SK-N-SH (cell line): ENCODE results near the gene KCNJ16. TPM values are rescaled to one million over a fixed set of nuclear protein-coding genes. Genes with fewer than 3 reads are reported as not detected.
A peak's percentile ranks its signal among the peaks of the same experiment; 100 is the strongest.

Experiments
- CTCF ChIA-PET: fragments of 300-600, 350-600 bp; formaldehyde crosslinking; extraction: SDS; loops from one replicate; lab custom pipeline; 2021; lab: Yijun Ruan, JAX
- POLR2A ChIA-PET: fragments of 350-600 bp; sonication (Branson Sonifier 250); formaldehyde crosslinking; extraction: SDS; loops from one replicate; lab custom pipeline; 2020; ENCODE audit warnings: antibody characterized with exemption, inconsistent platforms; lab: Yijun Ruan, JAX
- DNase-seq: peaks from one replicate; pipeline ENCODE4 v3.0.0; 2012
- H2AFZ ChIP-seq: fragments of 200-600 bp; sonication (generic); 2 replicates; pipeline ENCODE4 v1.8.1; 2016; ENCODE audit warnings: antibody characterized with exemption, mild to moderate bottlenecking, low read depth
- H3F3A ChIP-seq: fragments of 200-600 bp; sonication (generic); replicated peaks from 2 replicates; pipeline ENCODE3; 2016; ENCODE audit warnings: antibody characterized with exemption, mild to moderate bottlenecking; ENCODE audit not compliant: insufficient read depth
- H3K27ac ChIP-seq, 2 experiments: fragments of 200-500 bp in 1 of 2; fragments of 200-600 bp in 1 of 2; sonication (Bioruptor generic) in 1 of 2; sonication (generic), shearing (Covaris generic) in 1 of 2; 2 replicates each; pipeline versions ENCODE4 v1.5.1 to v1.6.1; 2014 to 2016; ENCODE audit warnings: low read depth in 2 of 2, inconsistent platforms in 1 of 2, low read length in 1 of 2, mild to moderate bottlenecking in 1 of 2, mixed read lengths in 1 of 2
- H3K27me3 ChIP-seq: fragments of 200-600 bp; sonication (generic), shearing (Covaris generic); 2 replicates; pipeline ENCODE4 v1.6.1; 2016; ENCODE audit warnings: mixed run types; ENCODE audit not compliant: insufficient read depth
- H3K36me3 ChIP-seq, 2 experiments: fragments of 200-500 bp in 1 of 2; fragments of 200-600 bp in 1 of 2; sonication (Bioruptor generic) in 1 of 2; sonication (generic) in 1 of 2; replicated peaks in 1 of 2; 2 replicates each; pipeline versions ENCODE3 to v1.5.1; 2014 to 2016; ENCODE audit warnings: low read length in 1 of 2, mild to moderate bottlenecking in 1 of 2; ENCODE audit not compliant: insufficient read depth in 2 of 2, control insufficient read depth in 1 of 2
- H3K4me1 ChIP-seq, 2 experiments: fragments of 200-500 bp in 1 of 2; fragments of 200-600 bp in 1 of 2; sonication (Bioruptor generic) in 1 of 2; sonication (generic), shearing (Covaris generic) in 1 of 2; 2 replicates each; pipeline versions ENCODE4 v1.5.1 to v1.6.1; 2014 to 2016; ENCODE audit warnings: low read depth in 1 of 2, low read length in 1 of 2, mixed run types in 1 of 2; ENCODE audit not compliant: insufficient read depth in 2 of 2, control insufficient read depth in 1 of 2
- H3K4me2 ChIP-seq: fragments of 200-600 bp; sonication (generic), shearing (Covaris generic); 2 replicates; pipeline ENCODE4 v1.6.1; 2017; ENCODE audit warnings: mixed run types
- H3K4me3 ChIP-seq, 2 experiments: fragments of 200-500 bp in 1 of 2; fragments of 200-600 bp in 1 of 2; sonication (Bioruptor generic) in 1 of 2; sonication (generic), shearing (Covaris generic) in 1 of 2; 2 replicates each; pipeline versions ENCODE4 v1.5.1 to v1.8.1; 2014 to 2016; ENCODE audit warnings: low read depth in 2 of 2, inconsistent platforms in 1 of 2, low read length in 1 of 2, mild to moderate bottlenecking in 1 of 2, mixed read lengths in 1 of 2, moderate library complexity in 1 of 2
- H3K79me2 ChIP-seq: fragments of 200-600 bp; sonication (generic); 2 replicates; pipeline ENCODE4 v1.8.1; 2017; ENCODE audit warnings: mild to moderate bottlenecking; ENCODE audit not compliant: insufficient read depth
- H3K9ac ChIP-seq: fragments of 200-600 bp; sonication (generic); 2 replicates; pipeline ENCODE4 v1.6.1; 2017; ENCODE audit warnings: mixed run types
- H3K9me2 ChIP-seq: fragments of 200-600 bp; sonication (generic); 2 replicates; pipeline ENCODE4 v1.6.1; 2017; ENCODE audit warnings: mixed run types
- H3K9me3 ChIP-seq: fragments of 200-600 bp; sonication (generic); 2 replicates; pipeline ENCODE4 v1.6.1; 2017; ENCODE audit warnings: mixed run types, mild to moderate bottlenecking, moderate library complexity
- H4K20me1 ChIP-seq: fragments of 200-600 bp; sonication (generic); 2 replicates; pipeline ENCODE4 v1.6.1; 2017; ENCODE audit warnings: mild to moderate bottlenecking, mixed run types; ENCODE audit not compliant: insufficient read depth
- CHD2 ChIP-seq: fragments of 150-350 bp; IDR thresholded peaks from 2 replicates; pipeline ENCODE4 v1.6.1; 2018; ENCODE audit warnings: low read length; ENCODE audit not compliant: partially characterized antibody
- EP300 ChIP-seq, 2 experiments: IDR thresholded peaks; 2 replicates each; pipeline versions ENCODE4 v1.4.0 to v1.6.1; 2012; ENCODE audit warnings: borderline replicate concordance in 1 of 2, low read depth in 1 of 2, low read length in 1 of 2
- EZH2phosphoT487 ChIP-seq: fragments of 200-600 bp; sonication (generic); IDR thresholded peaks from 2 replicates; pipeline ENCODE4 v1.6.1; 2017; ENCODE audit warnings: low read depth, mixed run types, mild to moderate bottlenecking, antibody characterized with exemption, moderate library complexity, borderline replicate concordance
- FOXJ3 ChIP-seq: sonication (generic); formaldehyde crosslinking; IDR thresholded peaks from 2 replicates; pipeline ENCODE4 v1.5.1; 2020; ENCODE audit warnings: mild to moderate bottlenecking, missing genetic modification reagents
- FOXM1 ChIP-seq: IDR thresholded peaks from 2 replicates; pipeline ENCODE4 v1.4.0; 2012; ENCODE audit warnings: low read depth, mild to moderate bottlenecking
- GATA2 ChIP-seq: sonication (generic); formaldehyde crosslinking; IDR thresholded peaks from 2 replicates; pipeline ENCODE4 v1.5.0; 2020; ENCODE audit warnings: mild to moderate bottlenecking, missing genetic modification reagents
- IRF3 ChIP-seq: fragments of 150-350 bp; IDR thresholded peaks from 2 replicates; pipeline ENCODE4 v1.6.1; 2016; ENCODE audit warnings: mild to moderate bottlenecking, low read depth, low read length
- PBX3 ChIP-seq: IDR thresholded peaks from 2 replicates; pipeline ENCODE4; 2012
- RAD21 ChIP-seq: IDR thresholded peaks from 2 replicates; pipeline ENCODE4 v1.6.1; 2012; ENCODE audit warnings: mild to moderate bottlenecking, low read length
- RCOR1 ChIP-seq: fragments of 150-350 bp; IDR thresholded peaks from 2 replicates; pipeline ENCODE4 v1.6.1; 2017; ENCODE audit warnings: antibody characterized with exemption, low read length
- RFX5 ChIP-seq: IDR thresholded peaks from 2 replicates; pipeline ENCODE4 v1.6.1; 2012; ENCODE audit warnings: mild to moderate bottlenecking, improper control_type of control experiment, low read length
- RXRA ChIP-seq: IDR thresholded peaks from 2 replicates; pipeline ENCODE4 v1.4.0; 2012; ENCODE audit warnings: low read depth, mild to moderate bottlenecking, borderline replicate concordance
- SIN3A ChIP-seq: IDR thresholded peaks from 2 replicates; pipeline ENCODE4 v1.6.1; 2012; ENCODE audit warnings: low read depth, mild to moderate bottlenecking, low read length, moderate library complexity, borderline replicate concordance
- TEAD4 ChIP-seq: IDR thresholded peaks from 2 replicates; pipeline ENCODE4 v1.4.0; 2012; ENCODE audit warnings: mild to moderate bottlenecking, borderline replicate concordance; ENCODE audit not compliant: insufficient read depth
- YY1 ChIP-seq: IDR thresholded peaks from 2 replicates; pipeline ENCODE4 v1.4.0; 2012; ENCODE audit warnings: low read depth, mild to moderate bottlenecking
- ZBTB33 ChIP-seq: IDR thresholded peaks from 2 replicates; pipeline ENCODE4 v1.4.0; 2012; ENCODE audit warnings: low read depth, borderline replicate concordance
- WGBS: methylation state at CpG from one replicate; pipeline ENCODE4 v1.1.6; 2017; ENCODE audit warnings: low lambda C conversion rate; 5-methylcytosine and 5-hydroxymethylcytosine counted together
- polyA plus RNA-seq, 3 experiments: library from polyadenylated mRNA; depleted of rRNA; stranded (reverse); fragments of >200 nt; gene quantifications; 2 replicates each; pipeline ENCODE4 v1.2.3, GENCODE V29; 2012
- TF ChIP-seq, protein P1 (sequence below): fragments of 200-600 bp; sonication (generic); IDR thresholded peaks from 2 replicates; pipeline ENCODE4 v1.6.1; 2017; ENCODE audit warnings: antibody characterized with exemption, mild to moderate bottlenecking, moderate library complexity

KCNJ16 gene
- polyA plus RNA-seq, 1 of the 3 experiments (the other 2 are of a cell fraction): not detected

GRCh38 chr17:70161519-70161918 lies 86.5 kb downstream of the KCNJ16 start (continued):
- TF ChIP-seq IRF3: no peak

DNA sequence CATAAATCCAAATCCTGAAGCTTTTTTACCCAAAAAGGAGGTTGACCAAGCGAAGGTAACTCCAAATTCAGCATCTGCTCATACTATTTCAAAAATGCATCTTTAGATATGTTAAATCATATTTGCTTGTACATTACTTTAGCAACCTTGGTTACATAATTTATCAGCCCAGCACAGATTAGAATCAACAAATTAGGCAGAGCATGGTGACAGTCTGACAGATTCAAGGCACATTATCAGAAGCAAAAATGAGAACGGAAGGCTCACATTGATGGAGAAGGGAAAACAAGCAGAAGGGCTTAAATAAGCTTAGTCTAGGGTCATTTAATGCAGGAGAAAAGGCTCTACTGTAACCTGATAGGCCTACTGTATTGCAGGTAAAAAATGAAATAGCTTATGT lies 90.4 kb downstream of the KCNJ16 start:
- ChIA-PET CTCF (interaction anchor here (0.6 to 4.0 kb wide), 5 partner anchors 7 to 558 kb away, joined by 3 to 32 read pairs (median 4); no protein-coding TSS in a partner anchor), POLR2A (no interaction called here)

GRCh38 chr17:70166615-70167014 lies 91.6 kb downstream of the KCNJ16 start:
- no peak overlapping the region for H2AFZ ChIP-seq
- WGBS: 82% methylated on average over 4 of the region's 4 CpGs
- no peak overlapping the region for H3K9ac ChIP-seq
- peaks cover 0 to 25% of the 10 kb centered on the region in 2 experiments; a peak in 2 of 4 replicates for H3K4me1 ChIP-seq
- no peak overlapping the region for H3K27ac ChIP-seq
- no peaks in the 10 kb centered on the region for H3F3A ChIP-seq
- no peaks in the 10 kb centered on the region for H3K9me2 ChIP-seq
- H3K36me3 ChIP-seq: no peaks in the 10 kb centered on the region
- H3K79me2 ChIP-seq: peaks cover 16% of the 10 kb centered on the region
- no peaks in the 10 kb centered on the region for H3K27me3 ChIP-seq
- H3K9me3 ChIP-seq: no peaks in the 10 kb centered on the region
- DNase-seq: no peak
- ChIA-PET CTCF (interaction anchor here (0.6 to 6.5 kb wide), 19 partner anchors 9 to 599 kb away, joined by 3 to 51 read pairs (median 6); no protein-coding TSS in a partner anchor), POLR2A (no interaction called here)
- TF ChIP-seq FOXJ3 (CRISPR knock-in tag) (no peak), YY1 (no peak), RAD21 (no peak), CHD2 (no peak), EZH2phosphoT487 (no peak), ZBTB33 (no peak), RFX5 (no peak)
- TF ChIP-seq, protein P1, sequence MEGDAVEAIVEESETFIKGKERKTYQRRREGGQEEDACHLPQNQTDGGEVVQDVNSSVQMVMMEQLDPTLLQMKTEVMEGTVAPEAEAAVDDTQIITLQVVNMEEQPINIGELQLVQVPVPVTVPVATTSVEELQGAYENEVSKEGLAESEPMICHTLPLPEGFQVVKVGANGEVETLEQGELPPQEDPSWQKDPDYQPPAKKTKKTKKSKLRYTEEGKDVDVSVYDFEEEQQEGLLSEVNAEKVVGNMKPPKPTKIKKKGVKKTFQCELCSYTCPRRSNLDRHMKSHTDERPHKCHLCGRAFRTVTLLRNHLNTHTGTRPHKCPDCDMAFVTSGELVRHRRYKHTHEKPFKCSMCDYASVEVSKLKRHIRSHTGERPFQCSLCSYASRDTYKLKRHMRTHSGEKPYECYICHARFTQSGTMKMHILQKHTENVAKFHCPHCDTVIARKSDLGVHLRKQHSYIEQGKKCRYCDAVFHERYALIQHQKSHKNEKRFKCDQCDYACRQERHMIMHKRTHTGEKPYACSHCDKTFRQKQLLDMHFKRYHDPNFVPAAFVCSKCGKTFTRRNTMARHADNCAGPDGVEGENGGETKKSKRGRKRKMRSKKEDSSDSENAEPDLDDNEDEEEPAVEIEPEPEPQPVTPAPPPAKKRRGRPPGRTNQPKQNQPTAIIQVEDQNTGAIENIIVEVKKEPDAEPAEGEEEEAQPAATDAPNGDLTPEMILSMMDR: no peak
- no peak overlapping the region for H3K4me3 ChIP-seq
- no peak overlapping the region for H3K4me2 ChIP-seq
- H4K20me1 ChIP-seq: no peaks in the 10 kb centered on the region

More for the DNA sequence above, 90.4 kb downstream of the KCNJ16 start:
- Histone ChIP-seq H3F3A (no peaks in the 10 kb centered on the region), H2AFZ (no peak overlapping the region), H3K36me3 (no peaks in the 10 kb centered on the region), H3K27ac (no peak overlapping the region), H3K4me3 (no peak overlapping the region), H4K20me1 (no peaks in the 10 kb centered on the region), H3K4me2 (no peak overlapping the region), H3K4me1 (peaks cover 4 to 17% of the 10 kb centered on the region in 2 experiments; a peak in 3 of 4 replicates), H3K9me2 (no peaks in the 10 kb centered on the region), H3K79me2 (peaks cover 4% of the 10 kb centered on the region), H3K9me3 (no peaks in the 10 kb centered on the region), H3K9ac (no peak overlapping the region), H3K27me3 (no peaks in the 10 kb centered on the region)
- 58% methylated on average over 2 of the region's 2 CpGs for WGBS
- no peak for TF ChIP-seq EZH2phosphoT487
- TF ChIP-seq PBX3: no peak
- no peak for TF ChIP-seq TEAD4
- TF ChIP-seq RAD21: no peak; the same call in 1 of the 2 replicates
- no peak for TF ChIP-seq RXRA
- no peak for TF ChIP-seq CHD2
- peak; percentile 68 for TF ChIP-seq RCOR1
- peak in 1 of 2 experiments; percentile 63; a peak in 2 of 4 replicates for TF ChIP-seq EP300 (IDR thresholded peaks at IDR 0.05; ENCODE audit: borderline replicate concordance in 1 of 2, low read depth in 1 of 2, low read length in 1 of 2)
- TF ChIP-seq FOXM1: no peak
- TF ChIP-seq GATA2: peak; percentile 91
- TF ChIP-seq SIN3A: no peak
- TF ChIP-seq YY1: no peak
- no peak for DNase-seq
